Measurements from ENCODE around the gene TMEM170A. TPM values are rescaled to one million over a fixed set of nuclear protein-coding genes. Genes with fewer than 3 reads are reported as not detected.

The TMEM170A gene
- total RNA-seq, 1 experiment from 2014 or later: 34.5 TPM

DNA sequence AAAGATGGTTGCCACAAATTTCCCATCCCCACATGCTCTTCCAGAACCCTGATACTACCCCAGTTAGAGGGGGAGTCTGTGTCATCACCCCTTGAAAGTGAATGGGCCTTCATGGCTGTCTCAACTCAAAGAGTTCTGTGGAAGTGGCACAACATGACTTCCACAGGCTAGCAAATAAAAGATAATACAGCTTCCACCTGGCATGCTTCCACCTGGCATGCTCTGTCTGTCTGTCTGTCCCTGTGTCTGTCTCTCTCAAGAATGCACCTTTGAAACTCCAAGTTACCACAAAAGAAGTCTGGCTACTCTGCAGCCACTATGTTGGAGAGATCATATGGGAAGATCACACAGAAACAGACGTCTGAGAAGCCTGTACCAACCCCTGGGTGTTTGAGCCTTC is 66.2 kb downstream of the TMEM170A start (continued):
- TF ChIP-seq, protein P1, sequence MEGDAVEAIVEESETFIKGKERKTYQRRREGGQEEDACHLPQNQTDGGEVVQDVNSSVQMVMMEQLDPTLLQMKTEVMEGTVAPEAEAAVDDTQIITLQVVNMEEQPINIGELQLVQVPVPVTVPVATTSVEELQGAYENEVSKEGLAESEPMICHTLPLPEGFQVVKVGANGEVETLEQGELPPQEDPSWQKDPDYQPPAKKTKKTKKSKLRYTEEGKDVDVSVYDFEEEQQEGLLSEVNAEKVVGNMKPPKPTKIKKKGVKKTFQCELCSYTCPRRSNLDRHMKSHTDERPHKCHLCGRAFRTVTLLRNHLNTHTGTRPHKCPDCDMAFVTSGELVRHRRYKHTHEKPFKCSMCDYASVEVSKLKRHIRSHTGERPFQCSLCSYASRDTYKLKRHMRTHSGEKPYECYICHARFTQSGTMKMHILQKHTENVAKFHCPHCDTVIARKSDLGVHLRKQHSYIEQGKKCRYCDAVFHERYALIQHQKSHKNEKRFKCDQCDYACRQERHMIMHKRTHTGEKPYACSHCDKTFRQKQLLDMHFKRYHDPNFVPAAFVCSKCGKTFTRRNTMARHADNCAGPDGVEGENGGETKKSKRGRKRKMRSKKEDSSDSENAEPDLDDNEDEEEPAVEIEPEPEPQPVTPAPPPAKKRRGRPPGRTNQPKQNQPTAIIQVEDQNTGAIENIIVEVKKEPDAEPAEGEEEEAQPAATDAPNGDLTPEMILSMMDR (IDR thresholded peaks at IDR 0.05 in 2 of 3, conservative IDR thresholded peaks at IDR 0.05 in 1 of 3; ENCODE audit: borderline replicate concordance in 1 of 3, insufficient read depth in 1 of 3, low read depth in 2 of 3, low read length in 2 of 3): no peak
- TF ChIP-seq, protein P2, sequence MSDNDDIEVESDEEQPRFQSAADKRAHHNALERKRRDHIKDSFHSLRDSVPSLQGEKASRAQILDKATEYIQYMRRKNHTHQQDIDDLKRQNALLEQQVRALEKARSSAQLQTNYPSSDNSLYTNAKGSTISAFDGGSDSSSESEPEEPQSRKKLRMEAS (IDR thresholded peaks at IDR 0.05): no peak
- TF ChIP-seq RAD21 (IDR thresholded peaks at IDR 0.05; ENCODE audit: low read depth): no peak
- TF ChIP-seq FOSL1 (IDR thresholded peaks at IDR 0.05; ENCODE audit: low read depth): no peak
- no peak for TF ChIP-seq EZH2phosphoT487 (IDR thresholded peaks at IDR 0.05; ENCODE audit: borderline replicate concordance)
- no peak for TF ChIP-seq POLR2A (IDR thresholded peaks at IDR 0.05; ENCODE audit: borderline replicate concordance, extremely low read depth, insufficient read depth, insufficient read length)
- no peak for TF ChIP-seq SRF (IDR thresholded peaks at IDR 0.05; ENCODE audit: low read depth)

DNA sequence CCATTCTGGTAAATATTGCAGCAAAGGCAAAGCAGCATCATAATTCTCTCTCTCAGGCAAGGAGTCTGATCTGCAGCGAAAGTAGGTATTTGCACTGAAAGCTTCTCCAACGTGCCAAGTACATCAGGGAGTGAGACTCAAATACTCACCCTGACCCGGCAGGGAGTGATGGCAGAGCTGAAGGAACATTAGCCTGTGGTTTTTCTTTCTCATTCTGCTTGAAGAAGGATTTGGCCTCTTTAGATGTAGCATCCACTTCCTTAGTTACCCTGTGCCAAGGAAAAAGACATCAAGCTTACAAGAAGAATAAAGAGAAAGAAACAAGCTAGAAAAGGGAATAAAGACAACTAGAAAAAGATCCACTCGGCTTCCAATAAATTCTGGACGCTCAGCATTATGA is 69.5 kb downstream of the TMEM170A start:
- H3K27me3 ChIP-seq (ENCODE audit: insufficient read depth, low read length): no peaks in the 10 kb centered on the region
- no peak overlapping the region for H2AFZ ChIP-seq (ENCODE audit: low read depth, low read length, poor library complexity, severe bottlenecking)
- H3K9me3 ChIP-seq (ENCODE audit: control insufficient read depth in 1 of 2, insufficient read depth in 1 of 2, low read depth in 1 of 2, low read length in 2 of 2): no peaks in the 10 kb centered on the region
- intact Hi-C loops (cut with micrococcal nuclease): no loop called here
- ChIA-PET CTCF (interaction anchor here (1.5 kb wide), 1 partner anchor 9 kb away, joined by 5 read pairs; no protein-coding TSS in a partner anchor), RAD21 (ENCODE audit: low non-redundant PET in 1 of 2, low total read pairs in 2 of 2, uncharacterized antibody in 2 of 2, unreplicated experiment in 2 of 2) (interaction anchor here in 1 of 2 experiments (1.2 kb wide), 1 partner anchor 196 kb away, joined by 3 read pairs; no protein-coding TSS in a partner anchor), POLR2A (no interaction called here)
- no peak overlapping the region for H3K9ac ChIP-seq (ENCODE audit: low read length)
- H3K4me2 ChIP-seq (ENCODE audit: low read length): no peak overlapping the region
- no peak for DNase-seq (ENCODE audit: low read depth, low spot score)
- peaks cover 0 to 16% of the 10 kb centered on the region in 2 experiments; a peak in 2 of 4 replicates for H3K36me3 ChIP-seq (ENCODE audit: control insufficient read depth in 1 of 2, insufficient read depth in 2 of 2, low read length in 2 of 2)
- no peaks in the 10 kb centered on the region for H3K9me2 ChIP-seq (ENCODE audit: insufficient read depth)
- no peak overlapping the region for H3K27ac ChIP-seq (ENCODE audit: low read depth, low read length)
- H4K20me1 ChIP-seq (ENCODE audit: insufficient read depth): no peaks in the 10 kb centered on the region
- no peak for TF ChIP-seq POLR2AphosphoS5 (IDR thresholded peaks at IDR 0.05; ENCODE audit: low read depth, low read length)
- TF ChIP-seq, protein P3, sequence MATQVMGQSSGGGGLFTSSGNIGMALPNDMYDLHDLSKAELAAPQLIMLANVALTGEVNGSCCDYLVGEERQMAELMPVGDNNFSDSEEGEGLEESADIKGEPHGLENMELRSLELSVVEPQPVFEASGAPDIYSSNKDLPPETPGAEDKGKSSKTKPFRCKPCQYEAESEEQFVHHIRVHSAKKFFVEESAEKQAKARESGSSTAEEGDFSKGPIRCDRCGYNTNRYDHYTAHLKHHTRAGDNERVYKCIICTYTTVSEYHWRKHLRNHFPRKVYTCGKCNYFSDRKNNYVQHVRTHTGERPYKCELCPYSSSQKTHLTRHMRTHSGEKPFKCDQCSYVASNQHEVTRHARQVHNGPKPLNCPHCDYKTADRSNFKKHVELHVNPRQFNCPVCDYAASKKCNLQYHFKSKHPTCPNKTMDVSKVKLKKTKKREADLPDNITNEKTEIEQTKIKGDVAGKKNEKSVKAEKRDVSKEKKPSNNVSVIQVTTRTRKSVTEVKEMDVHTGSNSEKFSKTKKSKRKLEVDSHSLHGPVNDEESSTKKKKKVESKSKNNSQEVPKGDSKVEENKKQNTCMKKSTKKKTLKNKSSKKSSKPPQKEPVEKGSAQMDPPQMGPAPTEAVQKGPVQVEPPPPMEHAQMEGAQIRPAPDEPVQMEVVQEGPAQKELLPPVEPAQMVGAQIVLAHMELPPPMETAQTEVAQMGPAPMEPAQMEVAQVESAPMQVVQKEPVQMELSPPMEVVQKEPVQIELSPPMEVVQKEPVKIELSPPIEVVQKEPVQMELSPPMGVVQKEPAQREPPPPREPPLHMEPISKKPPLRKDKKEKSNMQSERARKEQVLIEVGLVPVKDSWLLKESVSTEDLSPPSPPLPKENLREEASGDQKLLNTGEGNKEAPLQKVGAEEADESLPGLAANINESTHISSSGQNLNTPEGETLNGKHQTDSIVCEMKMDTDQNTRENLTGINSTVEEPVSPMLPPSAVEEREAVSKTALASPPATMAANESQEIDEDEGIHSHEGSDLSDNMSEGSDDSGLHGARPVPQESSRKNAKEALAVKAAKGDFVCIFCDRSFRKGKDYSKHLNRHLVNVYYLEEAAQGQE (IDR thresholded peaks at IDR 0.05; ENCODE audit: low read depth): no peak
- TF ChIP-seq, protein P1 (IDR thresholded peaks at IDR 0.05 in 2 of 3, conservative IDR thresholded peaks at IDR 0.05 in 1 of 3; ENCODE audit: borderline replicate concordance in 1 of 3, insufficient read depth in 1 of 3, low read depth in 2 of 3, low read length in 2 of 3): no peak
- no peak for TF ChIP-seq EZH2phosphoT487 (IDR thresholded peaks at IDR 0.05; ENCODE audit: borderline replicate concordance)
- TF ChIP-seq FOSL1 (IDR thresholded peaks at IDR 0.05; ENCODE audit: low read depth): no peak
- TF ChIP-seq SRF (IDR thresholded peaks at IDR 0.05; ENCODE audit: low read depth): no peak
- TF ChIP-seq TCF7L2 (IDR thresholded peaks at IDR 0.05; ENCODE audit: borderline replicate concordance, extremely low read depth, insufficient read depth, insufficient read length): no peak
- TF ChIP-seq, protein P4, sequence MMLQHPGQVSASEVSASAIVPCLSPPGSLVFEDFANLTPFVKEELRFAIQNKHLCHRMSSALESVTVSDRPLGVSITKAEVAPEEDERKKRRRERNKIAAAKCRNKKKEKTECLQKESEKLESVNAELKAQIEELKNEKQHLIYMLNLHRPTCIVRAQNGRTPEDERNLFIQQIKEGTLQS (IDR thresholded peaks at IDR 0.05): no peak
- H3K79me2 ChIP-seq (ENCODE audit: insufficient read depth, low read length): peaks cover 2% of the 10 kb centered on the region; the same call in 1 of the 2 replicates
- H3K4me3 ChIP-seq (replicated peaks in 1 of 2; ENCODE audit: low read depth in 1 of 2, low read length in 2 of 2): no peak overlapping the region
- no peaks in the 10 kb centered on the region for H3K4me1 ChIP-seq (ENCODE audit: control insufficient read depth in 1 of 2, insufficient read depth in 2 of 2, low read length in 2 of 2)
- no TSS peak for BruUV-seq (replicated peaks)
- ATAC-seq: no peak

All from HCT116 (cell line).